HL-60 (cell line): ENCODE measurements around the gene CPO.

Experiments
- DNase-seq, 2 experiments: peaks; one replicate each; pipeline ENCODE4 v3.0.0-alpha.2; 2010 to 2020; ENCODE audit warnings: low read depth in 1 of 2, low spot score in 1 of 2
- H3K27ac ChIP-seq: fragments of 250-450 bp; sonication (Bioruptor Pico); replicated peaks from 2 replicates; pipeline ENCODE4 v1.5.1; 2020; ENCODE audit warnings: mild to moderate bottlenecking, moderate library complexity
- H3K27me3 ChIP-seq: fragments of 250-450 bp; sonication (Bioruptor Pico); 2 replicates; pipeline ENCODE4 v1.5.1; 2021; ENCODE audit warnings: mild to moderate bottlenecking, moderate library complexity; ENCODE audit not compliant: insufficient read depth, poor library complexity, severe bottlenecking
- H3K4me3 ChIP-seq: replicated peaks from 2 replicates; pipeline ENCODE4 v1.5.1; 2011; ENCODE audit warnings: mild to moderate bottlenecking, control low read depth, low read length; ENCODE audit not compliant: insufficient read depth
- GABPA ChIP-seq: IDR thresholded peaks from 2 replicates; pipeline ENCODE4 v1.6.1; 2012; ENCODE audit warnings: low read depth
- POLR2AphosphoS5 ChIP-seq: IDR thresholded peaks from 2 replicates; pipeline ENCODE4 v1.6.1; 2012; ENCODE audit warnings: low read depth
- REST ChIP-seq: IDR thresholded peaks from 2 replicates; pipeline ENCODE4 v1.6.1; 2012; ENCODE audit warnings: low read depth; ENCODE audit not compliant: insufficient replicate concordance
- SPI1 ChIP-seq: IDR thresholded peaks from 2 replicates; pipeline ENCODE4 v1.6.1; 2012; ENCODE audit warnings: low read depth, mild to moderate bottlenecking, borderline replicate concordance
- TF ChIP-seq, protein P1 (sequence below): IDR thresholded peaks from one replicate; pipeline ENCODE4 v1.5.1; 2011; ENCODE audit warnings: low read length, control low read depth, inconsistent platforms; ENCODE audit not compliant: insufficient read depth

The CPO gene

GRCh38 chr2:206962966-206963365 is 23.6 kb downstream of the CPO start:
- TF ChIP-seq SPI1 (no peak), GABPA (no peak), POLR2AphosphoS5 (no peak), REST (no peak)
- TF ChIP-seq, protein P1, sequence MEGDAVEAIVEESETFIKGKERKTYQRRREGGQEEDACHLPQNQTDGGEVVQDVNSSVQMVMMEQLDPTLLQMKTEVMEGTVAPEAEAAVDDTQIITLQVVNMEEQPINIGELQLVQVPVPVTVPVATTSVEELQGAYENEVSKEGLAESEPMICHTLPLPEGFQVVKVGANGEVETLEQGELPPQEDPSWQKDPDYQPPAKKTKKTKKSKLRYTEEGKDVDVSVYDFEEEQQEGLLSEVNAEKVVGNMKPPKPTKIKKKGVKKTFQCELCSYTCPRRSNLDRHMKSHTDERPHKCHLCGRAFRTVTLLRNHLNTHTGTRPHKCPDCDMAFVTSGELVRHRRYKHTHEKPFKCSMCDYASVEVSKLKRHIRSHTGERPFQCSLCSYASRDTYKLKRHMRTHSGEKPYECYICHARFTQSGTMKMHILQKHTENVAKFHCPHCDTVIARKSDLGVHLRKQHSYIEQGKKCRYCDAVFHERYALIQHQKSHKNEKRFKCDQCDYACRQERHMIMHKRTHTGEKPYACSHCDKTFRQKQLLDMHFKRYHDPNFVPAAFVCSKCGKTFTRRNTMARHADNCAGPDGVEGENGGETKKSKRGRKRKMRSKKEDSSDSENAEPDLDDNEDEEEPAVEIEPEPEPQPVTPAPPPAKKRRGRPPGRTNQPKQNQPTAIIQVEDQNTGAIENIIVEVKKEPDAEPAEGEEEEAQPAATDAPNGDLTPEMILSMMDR = no peak
- Histone ChIP-seq H3K27ac (no peak overlapping the region), H3K4me3 (no peak overlapping the region), H3K27me3 (no peaks in the 10 kb centered on the region)
- DNase-seq = no peak

GRCh38 chr2:206968134-206969086 is 29.1 kb downstream of the CPO start:
- no peak for DNase-seq
- no peak for TF ChIP-seq GABPA
- TF ChIP-seq REST = no peak
- TF ChIP-seq, protein P1 = no peak
- TF ChIP-seq POLR2AphosphoS5 = no peak
- TF ChIP-seq SPI1 = no peak
- H3K27ac ChIP-seq = no peak overlapping the region
- no peaks in the 10 kb centered on the region for H3K27me3 ChIP-seq
- H3K4me3 ChIP-seq = no peak overlapping the region

- no peak for DNase-seq
- no peaks in the 10 kb centered on the region for H3K27me3 ChIP-seq
- no peak overlapping the region for H3K4me3 ChIP-seq
- no peak for TF ChIP-seq REST
- TF ChIP-seq GABPA = no peak
- TF ChIP-seq SPI1 = no peak
- TF ChIP-seq POLR2AphosphoS5 = no peak
- TF ChIP-seq, protein P1 = no peak
- no peak overlapping the region for H3K27ac ChIP-seq
These were observed 29.9 kb downstream of the CPO start for GRCh38 chr2:206969192-206969591.
